Measurements from ENCODE around the gene APPL1. TPM values are rescaled to one million over a fixed set of nuclear protein-coding genes. Genes with fewer than 3 reads are reported as not detected.
A peak's percentile ranks its signal among the peaks of the same experiment; 100 is the strongest.

The APPL1 gene
- total RNA-seq, 1 donor from 2014 or later: 42.8 TPM

GRCh38 chr3:57199895-57200297 is 27.6 kb upstream of the APPL1 start, which contains the start of gene HESX1:
Gene HESX1, minus strand, starts transcription at chr3:57199978. Its CDS starts 60 bp downstream, at chr3:57199918.
- DNase-seq (no peak), ATAC-seq (no peak)
- no peaks in the 10 kb centered on the region for H3K4me1 ChIP-seq
- TF ChIP-seq CTCF (IDR thresholded peaks at IDR 0.05): no peak
- intact Hi-C loops (cut with DNase I): no loop called here
- no peak within 1 kb of the TSS for H3K27ac ChIP-seq
- H3K27me3 ChIP-seq: no peaks in the 10 kb centered on the region
- H3K9me3 ChIP-seq: no peaks in the 10 kb centered on the region
- no peaks in the 10 kb centered on the region for H3K36me3 ChIP-seq
- no peak within 1 kb of the TSS for H3K4me3 ChIP-seq

- no peak for TF ChIP-seq CTCF (IDR thresholded peaks at IDR 0.05)
- intact Hi-C loops (cut with DNase I): no loop called here
- H3K27me3 ChIP-seq: no peaks in the 10 kb centered on the region
- no peak for ATAC-seq
- H3K4me3 ChIP-seq: no peak overlapping the region
- H3K4me1 ChIP-seq: no peaks in the 10 kb centered on the region
- no peak overlapping the region for H3K27ac ChIP-seq
- no peaks in the 10 kb centered on the region for H3K36me3 ChIP-seq
- no peak for DNase-seq
- H3K9me3 ChIP-seq: no peaks in the 10 kb centered on the region
Measured at GRCh38 chr3:57206423-57206822, 21.1 kb upstream of the APPL1 start.

- Histone ChIP-seq H3K4me3 (no peak overlapping the region), H3K4me1 (peaks cover 3% of the 10 kb centered on the region), H3K27me3 (no peaks in the 10 kb centered on the region), H3K36me3 (no peaks in the 10 kb centered on the region), H3K27ac (no peak overlapping the region), H3K9me3 (no peaks in the 10 kb centered on the region)
- peak; percentile 20 for TF ChIP-seq CTCF (IDR thresholded peaks at IDR 0.05)
- DNase-seq: no peak
- ATAC-seq: no peak
- intact Hi-C loops (cut with DNase I): no loop called here
Measured at GRCh38 chr3:57221883-57222282, 5.6 kb upstream of the APPL1 start.

- Histone ChIP-seq H3K36me3 (no peaks in the 10 kb centered on the region), H3K4me1 (peaks cover 18% of the 10 kb centered on the region), H3K27ac (no peak overlapping the region), H3K9me3 (no peaks in the 10 kb centered on the region), H3K27me3 (no peaks in the 10 kb centered on the region), H3K4me3 (no peak overlapping the region)
- no peak for ATAC-seq
- DNase-seq: no peak
- intact Hi-C loops (cut with DNase I): no loop called here
- TF ChIP-seq CTCF (IDR thresholded peaks at IDR 0.05): no peak
Measured at GRCh38 chr3:57224856-57225255, 2.7 kb upstream of the APPL1 start.

GRCh38 chr3:57226176-57226575 is 1.4 kb upstream of the APPL1 start:
- Histone ChIP-seq H3K27ac (no peak overlapping the region), H3K4me3 (no peak overlapping the region), H3K27me3 (no peaks in the 10 kb centered on the region), H3K36me3 (no peaks in the 10 kb centered on the region), H3K9me3 (no peaks in the 10 kb centered on the region), H3K4me1 (peaks cover 22% of the 10 kb centered on the region)
- intact Hi-C loops (cut with DNase I): no loop called here
- ATAC-seq: no peak
- no peak for DNase-seq
- no peak for TF ChIP-seq CTCF (IDR thresholded peaks at IDR 0.05)
